ENCODE results near the gene CHD8. TPM values are rescaled to one million over a fixed set of nuclear protein-coding genes. Genes with fewer than 3 reads are reported as not detected.
"Not testable (repeated sequence)": the region's sequence is repeated elsewhere in the genome, so short reads cannot be mapped to it uniquely, and the experiment has no call there.

Gene CHD8
- total RNA-seq, 3 donors from 2014 or later: 82.1 to 84.1 (median 84.1) TPM

DNA sequence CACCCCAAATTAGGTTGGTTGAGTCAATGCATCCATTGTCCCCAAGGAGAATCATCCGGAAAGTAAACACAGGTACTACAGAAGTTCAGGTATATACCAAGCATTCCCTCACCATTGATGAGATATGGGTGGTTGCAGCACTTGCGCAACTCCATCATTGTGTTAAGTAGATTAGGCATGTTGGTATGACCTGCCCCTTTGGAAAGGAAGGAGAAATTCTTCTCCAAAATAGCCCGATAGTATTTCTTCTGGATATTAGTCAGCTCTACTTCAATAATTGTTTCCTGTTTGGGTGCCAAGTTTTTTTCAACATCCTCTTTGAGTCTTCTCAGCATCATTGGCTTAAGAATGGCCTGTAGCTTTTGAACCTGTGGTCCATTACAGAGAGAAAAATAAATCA is 50.8 kb downstream of the CHD8 start:
- no peak overlapping the region for H3K4me3 Mint-ChIP-seq
- DNase-seq: no peak
- H3K27me3 Mint-ChIP-seq (ENCODE audit: low read depth): no peaks in the 10 kb centered on the region
- ATAC-seq: no peak
- H3K9me3 Mint-ChIP-seq: no peaks in the 10 kb centered on the region
- peaks cover 61% of the 10 kb centered on the region for H3K36me3 Mint-ChIP-seq (ENCODE audit: insufficient read depth)
- H3K4me1 Mint-ChIP-seq (ENCODE audit: low read depth): no peaks in the 10 kb centered on the region

DNA sequence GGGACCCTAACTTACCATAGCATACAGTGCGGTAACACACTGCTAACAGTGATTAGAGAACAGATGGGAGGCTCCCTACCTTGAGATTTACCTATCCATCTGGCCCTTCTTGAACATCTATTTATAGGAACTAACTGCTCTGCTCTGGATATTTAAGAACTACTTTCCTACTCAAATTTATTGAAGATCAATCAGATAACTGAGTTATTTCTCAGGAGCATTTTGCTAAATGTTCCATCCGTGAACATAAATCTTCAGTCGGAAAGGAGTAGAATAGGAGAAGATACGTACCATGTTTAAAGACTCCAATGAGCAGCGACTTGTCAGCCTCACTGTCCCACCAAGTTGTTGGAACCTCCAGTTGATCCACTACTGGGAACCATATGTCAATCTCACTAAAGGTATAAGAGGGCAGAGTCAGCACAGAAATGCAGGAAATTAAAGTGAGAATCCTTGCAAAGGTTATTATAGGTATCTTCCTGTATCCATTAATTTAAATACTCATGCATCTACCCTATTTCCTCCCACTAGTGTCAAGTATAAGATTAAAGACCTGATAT is 56.5 kb downstream of the CHD8 start:
- Mint-ChIP-seq H3K27me3 (ENCODE audit: low read depth) (no peaks in the 10 kb centered on the region), H3K9me3 (no peaks in the 10 kb centered on the region), H3K36me3 (ENCODE audit: insufficient read depth) (peaks cover 49% of the 10 kb centered on the region), H3K4me1 (ENCODE audit: low read depth) (no peaks in the 10 kb centered on the region), H3K4me3 (no peak overlapping the region)
- no peak for DNase-seq
- ATAC-seq: no peak

DNA sequence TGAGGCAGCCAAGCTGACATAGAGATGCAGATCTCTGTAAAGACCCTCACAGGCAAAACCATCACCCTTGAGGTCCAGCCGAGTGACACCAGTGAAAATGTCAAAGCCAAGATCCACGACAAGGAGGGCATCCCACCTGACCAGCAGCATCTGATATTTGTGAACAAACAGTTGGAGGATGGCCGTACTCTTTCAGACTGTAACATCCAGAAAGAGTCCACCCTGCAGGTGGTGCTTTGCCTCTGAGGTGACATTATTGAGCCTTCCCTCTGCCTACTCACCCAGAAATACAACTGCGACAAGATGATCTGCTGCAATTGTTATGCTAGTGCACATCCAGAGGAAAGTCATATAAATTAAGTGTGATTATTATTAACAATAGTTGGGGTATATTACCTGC is 57.0 kb downstream of the CHD8 start:
- no peaks in the 10 kb centered on the region for H3K4me1 Mint-ChIP-seq (ENCODE audit: low read depth)
- H3K36me3 Mint-ChIP-seq (ENCODE audit: insufficient read depth): peaks cover 51% of the 10 kb centered on the region
- ATAC-seq (no peak), DNase-seq (no peak)
- no peaks in the 10 kb centered on the region for H3K27me3 Mint-ChIP-seq (ENCODE audit: low read depth)
- no peaks in the 10 kb centered on the region for H3K9me3 Mint-ChIP-seq
- H3K4me3 Mint-ChIP-seq: no peak overlapping the region

DNA sequence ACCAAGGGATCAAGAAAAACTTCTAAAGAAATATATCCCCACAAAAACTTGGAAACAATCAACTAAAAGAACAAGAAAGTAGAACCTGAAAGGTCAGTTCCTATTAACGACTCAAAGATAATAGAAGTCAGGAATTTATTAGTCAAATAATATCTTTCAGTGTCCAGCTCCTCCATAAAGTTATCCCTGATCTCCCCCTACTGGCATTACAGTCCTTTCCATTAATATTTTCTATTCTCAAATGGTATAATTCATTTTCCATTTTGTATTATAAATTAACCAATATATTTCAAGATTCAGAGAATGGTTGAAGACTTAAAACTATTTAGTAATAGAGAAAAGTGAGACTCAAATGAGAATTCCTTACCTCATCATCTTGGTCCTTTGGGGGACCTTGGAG is 60.5 kb downstream of the CHD8 start:
- H3K4me3 Mint-ChIP-seq: no peak overlapping the region
- no peaks in the 10 kb centered on the region for H3K27me3 Mint-ChIP-seq (ENCODE audit: low read depth)
- DNase-seq (no peak), ATAC-seq (no peak)
- H3K36me3 Mint-ChIP-seq (ENCODE audit: insufficient read depth): peaks cover 46% of the 10 kb centered on the region
- no peaks in the 10 kb centered on the region for H3K9me3 Mint-ChIP-seq
- H3K4me1 Mint-ChIP-seq (ENCODE audit: low read depth): no peaks in the 10 kb centered on the region

DNA sequence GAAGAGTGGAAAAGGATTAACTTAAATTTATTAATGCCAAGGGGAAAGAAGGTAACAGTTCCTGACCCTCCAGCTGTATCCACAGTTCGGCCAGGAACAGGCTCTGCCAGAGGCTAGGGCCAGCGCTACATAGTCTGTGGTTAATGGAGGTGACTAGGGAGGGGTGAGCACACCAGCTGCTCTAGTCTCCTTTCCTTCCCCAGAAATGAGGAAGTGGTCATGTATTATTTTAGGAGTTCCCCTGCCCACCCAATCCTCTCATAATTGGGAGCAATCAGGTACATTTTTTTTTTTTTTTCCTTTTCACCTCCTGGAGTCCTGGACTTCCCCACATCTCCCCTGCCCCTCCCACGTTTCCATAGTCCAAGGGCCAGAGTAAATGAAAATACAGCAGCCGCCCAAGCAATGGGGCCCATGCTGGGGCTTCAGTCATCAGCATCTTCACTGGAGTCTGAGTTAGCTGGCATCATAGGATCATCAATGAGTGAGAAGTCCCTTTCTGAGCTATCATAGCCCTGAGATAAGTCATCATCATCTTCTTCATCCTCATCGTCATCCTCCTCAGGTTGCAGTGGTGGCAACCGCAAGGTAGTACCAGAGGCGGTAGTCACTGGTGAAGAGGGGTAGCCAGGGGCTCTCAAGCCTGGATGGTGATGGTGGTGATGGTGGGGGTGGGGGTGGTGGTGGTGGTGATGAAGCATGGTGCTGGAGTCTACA is 70.6 kb downstream of the CHD8 start:
- Mint-ChIP-seq H3K9me3 (no peaks in the 10 kb centered on the region), H3K4me1 (ENCODE audit: low read depth) (peaks cover 31% of the 10 kb centered on the region), H3K27me3 (ENCODE audit: low read depth) (no peaks in the 10 kb centered on the region), H3K4me3 (peak overlapping the region; percentile 95), H3K36me3 (ENCODE audit: insufficient read depth) (peaks cover 15% of the 10 kb centered on the region)
- no peak for ATAC-seq
- DNase-seq: no peak

- DNase-seq (no peak), ATAC-seq (peak; percentile 64)
- Mint-ChIP-seq H3K27me3 (ENCODE audit: low read depth) (no peaks in the 10 kb centered on the region), H3K36me3 (ENCODE audit: insufficient read depth) (peaks cover 15% of the 10 kb centered on the region), H3K9me3 (no peaks in the 10 kb centered on the region), H3K4me3 (peak overlapping the region; percentile 95), H3K4me1 (ENCODE audit: low read depth) (peaks cover 33% of the 10 kb centered on the region)
These were observed 71.5 kb downstream of the CHD8 start for GRCh38 chr14:21384494-21384851.

DNA sequence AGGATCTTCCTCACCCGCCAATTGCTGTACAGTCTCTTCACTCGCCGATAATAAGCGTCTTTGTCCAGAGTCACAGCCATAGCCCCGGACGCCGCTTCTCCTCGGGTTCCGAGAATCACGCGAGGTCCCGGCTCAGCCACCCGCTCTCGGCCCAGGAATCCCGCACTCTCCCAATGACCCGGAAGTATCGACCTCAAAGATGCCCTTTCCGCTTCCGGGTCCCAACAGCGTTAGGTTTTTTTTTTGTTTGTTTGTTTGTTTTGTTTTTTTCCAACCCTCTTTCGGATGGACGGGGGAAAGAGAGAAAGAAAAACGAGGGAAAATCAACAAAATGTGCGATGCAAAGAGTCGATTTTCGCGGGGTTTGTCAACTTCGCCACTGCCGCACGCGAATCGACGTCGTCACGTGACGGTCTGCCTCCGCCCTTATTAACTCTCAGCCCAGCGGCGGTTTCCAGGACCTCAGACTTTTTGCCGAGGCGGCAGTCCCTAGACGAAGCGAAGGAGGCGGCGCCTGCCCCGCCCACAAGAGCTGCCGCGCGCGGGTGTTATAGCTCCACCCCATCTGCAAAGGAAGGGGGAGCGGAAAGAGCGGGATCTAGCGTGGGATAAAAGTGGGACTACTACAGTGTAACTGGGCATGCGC is 72.0 kb downstream of the CHD8 start, which contains the start of gene SUPT16H:
SUPT16H (minus strand) TSS at position 172 of the 646 bp plus-strand sequence; CDS start at position 80, 92 bp downstream.
- no peaks in the 10 kb centered on the region for H3K27me3 Mint-ChIP-seq (ENCODE audit: low read depth)
- DNase-seq (peak; percentile 92), ATAC-seq (peak; percentile 89 to 90)
- peaks cover 15% of the 10 kb centered on the region for H3K36me3 Mint-ChIP-seq (ENCODE audit: insufficient read depth)
- H3K4me1 Mint-ChIP-seq (ENCODE audit: low read depth): peaks cover 38% of the 10 kb centered on the region
- peak within 1 kb of the TSS; percentile 95 for H3K4me3 Mint-ChIP-seq
- no peaks in the 10 kb centered on the region for H3K9me3 Mint-ChIP-seq

DNA sequence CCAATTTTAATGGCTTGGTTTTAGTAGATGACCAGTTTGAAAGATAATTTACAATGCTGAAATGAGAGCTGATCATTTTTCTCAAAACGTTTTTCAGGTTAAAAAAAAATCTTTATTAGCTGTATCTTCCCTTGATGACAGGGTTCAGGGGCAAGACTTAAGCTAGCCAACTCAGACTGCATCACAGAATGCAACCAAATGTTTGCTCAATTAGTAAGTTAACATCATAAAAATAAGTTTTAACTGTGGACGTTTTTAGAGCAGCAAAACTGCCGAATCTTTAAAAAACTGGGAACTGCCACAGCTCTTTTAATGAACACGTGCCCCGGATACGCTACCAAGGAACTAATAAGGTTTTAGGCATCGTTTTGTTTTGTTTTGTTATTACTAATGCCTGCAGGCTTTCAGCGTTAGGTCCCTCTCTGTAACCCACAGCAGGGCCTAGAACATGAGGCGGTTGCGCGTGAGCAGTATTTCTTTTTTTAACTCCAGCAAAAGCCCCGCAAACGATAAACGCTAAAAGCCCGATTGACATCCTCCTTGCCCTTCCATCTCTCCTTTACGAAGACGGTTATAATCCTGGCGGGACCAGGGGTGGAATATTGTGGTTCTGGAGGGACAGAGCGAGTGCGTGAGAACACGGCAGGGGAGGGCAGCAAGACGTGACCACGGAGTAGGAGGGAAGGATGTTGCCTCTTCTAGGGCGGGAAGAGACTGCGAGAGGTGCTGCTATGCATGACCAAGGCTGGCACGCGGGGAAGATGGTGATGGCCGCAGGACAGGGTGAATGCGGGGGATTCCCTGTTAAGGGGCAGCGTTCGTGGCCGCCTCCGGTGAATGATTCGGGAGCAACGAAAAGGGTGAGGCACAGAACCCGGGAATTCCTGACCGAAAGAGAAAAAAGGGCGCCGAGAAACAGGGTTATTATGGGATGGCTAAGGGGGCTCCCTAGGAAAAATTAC is 72.8 kb downstream of the CHD8 start:
- Mint-ChIP-seq H3K9me3 (no peaks in the 10 kb centered on the region), H3K27me3 (ENCODE audit: low read depth) (no peaks in the 10 kb centered on the region), H3K4me3 (peak overlapping the region; percentile 95), H3K4me1 (ENCODE audit: low read depth) (peaks cover 41% of the 10 kb centered on the region), H3K36me3 (ENCODE audit: insufficient read depth) (peaks cover 15% of the 10 kb centered on the region)
- peak; percentile 49 to 57 for ATAC-seq
- DNase-seq: peak; percentile 26

- Mint-ChIP-seq H3K4me3 (peak overlapping the region; percentile 95), H3K4me1 (ENCODE audit: low read depth) (peaks cover 44% of the 10 kb centered on the region), H3K27me3 (ENCODE audit: low read depth) (no peaks in the 10 kb centered on the region), H3K9me3 (no peaks in the 10 kb centered on the region), H3K36me3 (ENCODE audit: insufficient read depth) (peaks cover 16% of the 10 kb centered on the region)
- ATAC-seq (no peak), DNase-seq (no peak)
These were observed 73.8 kb downstream of the CHD8 start for GRCh38 chr14:21382095-21382494.

DNA sequence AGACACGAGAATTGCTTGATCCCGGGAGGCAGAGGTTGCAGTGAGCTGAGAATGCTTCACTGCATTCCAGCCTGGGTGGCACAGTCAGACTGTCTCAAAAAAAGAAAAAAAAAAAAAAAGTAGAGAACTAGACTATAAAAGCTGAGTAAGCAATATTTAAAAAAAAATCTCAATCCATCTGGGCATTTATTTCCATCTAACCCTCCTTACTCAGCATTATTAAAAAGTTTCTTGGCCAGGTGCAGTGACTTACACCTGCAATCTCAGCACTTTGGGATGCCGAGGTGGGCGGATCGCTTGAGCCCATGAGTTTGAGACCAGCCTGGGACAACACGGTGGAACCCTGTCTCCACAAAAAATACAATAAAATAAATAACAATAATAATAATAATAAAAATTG is 76.6 kb downstream of the CHD8 start:
- H3K4me1 Mint-ChIP-seq (ENCODE audit: low read depth): peaks cover 34% of the 10 kb centered on the region
- no peak overlapping the region for H3K4me3 Mint-ChIP-seq
- no peaks in the 10 kb centered on the region for H3K9me3 Mint-ChIP-seq
- DNase-seq (no peak), ATAC-seq (no peak)
- H3K36me3 Mint-ChIP-seq (ENCODE audit: insufficient read depth): peaks cover 18% of the 10 kb centered on the region
- no peaks in the 10 kb centered on the region for H3K27me3 Mint-ChIP-seq (ENCODE audit: low read depth)

GRCh38 chr14:21373980-21374379 is 81.9 kb downstream of the CHD8 start:
- peaks cover 8% of the 10 kb centered on the region for H3K4me1 Mint-ChIP-seq (ENCODE audit: low read depth)
- H3K36me3 Mint-ChIP-seq (ENCODE audit: insufficient read depth): peaks cover 39% of the 10 kb centered on the region
- no peaks in the 10 kb centered on the region for H3K27me3 Mint-ChIP-seq (ENCODE audit: low read depth)
- no peak for DNase-seq
- no peak for ATAC-seq
- no peak overlapping the region for H3K4me3 Mint-ChIP-seq
- no peaks in the 10 kb centered on the region for H3K9me3 Mint-ChIP-seq

DNA sequence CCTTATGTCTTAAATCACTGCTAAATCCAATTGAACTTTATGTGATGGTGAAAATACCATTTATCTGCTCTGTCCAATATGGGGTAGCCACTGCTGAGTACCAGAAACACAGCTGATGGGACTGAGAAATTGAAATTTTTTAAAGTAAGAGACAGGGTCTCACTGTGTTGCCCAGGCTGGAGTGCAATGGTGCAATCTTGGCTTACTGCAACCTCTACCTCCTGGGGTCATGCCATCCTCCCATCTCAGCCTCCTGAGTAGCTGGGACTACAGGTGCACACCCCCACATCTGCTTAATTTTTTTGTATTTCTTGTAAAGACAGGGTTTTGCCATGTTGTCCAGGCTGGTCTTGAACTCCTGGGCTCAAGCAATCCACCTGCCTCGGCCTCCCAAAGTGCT is 83.1 kb downstream of the CHD8 start:
- H3K36me3 Mint-ChIP-seq (ENCODE audit: insufficient read depth): peaks cover 41% of the 10 kb centered on the region

DNA sequence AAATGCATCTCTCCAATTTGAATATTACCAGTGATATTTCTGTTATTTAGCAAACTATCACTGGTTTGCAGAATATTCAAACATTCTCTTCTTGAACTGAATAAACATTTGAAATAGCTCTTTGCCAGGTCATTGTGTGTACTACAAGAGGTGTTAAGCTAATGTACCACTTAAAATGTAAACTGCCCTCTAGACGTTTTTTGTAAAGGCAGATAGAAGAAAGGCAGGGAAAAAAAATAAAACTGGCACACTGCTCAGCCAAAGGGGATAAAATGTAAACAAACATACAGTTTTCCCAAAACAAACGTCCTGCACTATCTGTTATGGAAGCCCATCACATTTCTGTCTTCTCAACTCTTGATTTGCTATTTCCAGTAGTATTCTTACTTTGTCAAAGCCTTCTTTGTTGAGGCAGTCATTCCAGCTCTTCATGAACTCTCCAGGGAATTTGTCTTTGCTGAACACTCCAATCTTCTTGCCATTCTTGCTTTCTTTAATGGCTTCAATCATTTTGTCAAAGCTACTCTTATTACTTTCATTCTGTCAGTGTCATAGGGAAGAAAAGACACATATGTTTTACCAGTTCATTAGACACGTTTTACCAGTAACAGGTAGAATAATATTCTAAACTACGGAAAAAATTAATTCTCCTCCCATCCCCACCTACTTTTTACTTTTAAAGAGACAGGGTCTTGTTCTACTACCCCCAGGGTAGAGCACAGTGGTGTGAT is 85.8 kb downstream of the CHD8 start:
- ATAC-seq (no peak), DNase-seq (no peak)
- no peaks in the 10 kb centered on the region for H3K4me1 Mint-ChIP-seq (ENCODE audit: low read depth)
- peaks cover 43% of the 10 kb centered on the region for H3K36me3 Mint-ChIP-seq (ENCODE audit: insufficient read depth)
- H3K27me3 Mint-ChIP-seq (ENCODE audit: low read depth): no peaks in the 10 kb centered on the region
- H3K4me3 Mint-ChIP-seq: no peak overlapping the region
- H3K9me3 Mint-ChIP-seq: no peaks in the 10 kb centered on the region

More for the DNA sequence above, 83.1 kb downstream of the CHD8 start:
- ATAC-seq; DNase-seq; H3K4me3 Mint-ChIP-seq; H3K4me1 Mint-ChIP-seq (ENCODE audit: low read depth); H3K27me3 Mint-ChIP-seq (ENCODE audit: low read depth); H3K9me3 Mint-ChIP-seq: not testable (repeated sequence)

Data from activated T-cell treated with anti-CD3 and anti-CD28 coated beads, Interleukin-2, amount 50 U/mL, for 4 hours (primary cell).